ENCODE data around the gene HNRNPH1. TPM values are rescaled to one million over a fixed set of nuclear protein-coding genes. Genes with fewer than 3 reads are reported as not detected.

HNRNPH1 gene
- total RNA-seq, 1 donor from 2014 or later, result 258 TPM

DNA sequence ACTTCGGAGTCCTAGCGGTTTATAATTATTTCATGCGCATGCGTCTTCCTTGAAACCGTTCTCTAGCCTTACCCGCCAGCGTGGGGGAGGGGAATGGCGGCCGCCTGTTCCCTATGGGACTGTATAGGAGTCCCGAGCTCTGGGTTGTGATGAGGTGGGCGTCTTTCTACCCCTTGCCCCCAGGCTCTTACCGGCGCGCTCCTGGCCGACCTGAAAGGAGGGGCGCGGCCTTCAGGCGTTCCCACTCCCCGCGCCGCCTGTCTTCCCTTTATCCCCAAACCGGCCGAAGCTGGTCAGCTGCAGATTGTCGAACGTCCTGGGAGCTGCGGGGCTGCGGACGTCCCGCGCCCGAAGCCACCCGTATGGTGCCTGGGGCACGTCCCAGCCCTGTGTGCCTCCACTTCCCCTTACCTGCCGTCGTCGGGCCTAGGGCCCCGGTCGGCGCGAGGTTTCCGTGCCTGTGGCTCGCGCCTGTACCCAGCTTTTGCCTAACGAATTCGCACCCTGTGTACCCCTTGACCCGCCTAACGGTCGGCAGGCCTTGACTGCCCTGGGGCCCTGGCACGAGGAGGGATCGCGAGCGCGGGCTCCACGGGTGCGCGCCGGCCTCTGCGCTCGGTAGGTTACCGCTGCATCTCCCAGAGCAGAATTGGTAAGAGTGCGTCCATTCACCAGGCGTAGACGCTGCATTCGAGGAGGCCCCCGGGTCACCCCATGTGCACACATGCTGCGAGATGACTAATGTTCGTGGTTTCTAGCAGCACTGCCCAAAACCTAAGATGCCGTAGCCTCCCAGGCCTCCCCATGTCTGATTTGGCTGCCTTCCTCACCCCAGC, 653 bp upstream of the HNRNPH1 start:
- peak; percentile 90 for DNase-seq (ENCODE audit: low read depth)

DNA sequence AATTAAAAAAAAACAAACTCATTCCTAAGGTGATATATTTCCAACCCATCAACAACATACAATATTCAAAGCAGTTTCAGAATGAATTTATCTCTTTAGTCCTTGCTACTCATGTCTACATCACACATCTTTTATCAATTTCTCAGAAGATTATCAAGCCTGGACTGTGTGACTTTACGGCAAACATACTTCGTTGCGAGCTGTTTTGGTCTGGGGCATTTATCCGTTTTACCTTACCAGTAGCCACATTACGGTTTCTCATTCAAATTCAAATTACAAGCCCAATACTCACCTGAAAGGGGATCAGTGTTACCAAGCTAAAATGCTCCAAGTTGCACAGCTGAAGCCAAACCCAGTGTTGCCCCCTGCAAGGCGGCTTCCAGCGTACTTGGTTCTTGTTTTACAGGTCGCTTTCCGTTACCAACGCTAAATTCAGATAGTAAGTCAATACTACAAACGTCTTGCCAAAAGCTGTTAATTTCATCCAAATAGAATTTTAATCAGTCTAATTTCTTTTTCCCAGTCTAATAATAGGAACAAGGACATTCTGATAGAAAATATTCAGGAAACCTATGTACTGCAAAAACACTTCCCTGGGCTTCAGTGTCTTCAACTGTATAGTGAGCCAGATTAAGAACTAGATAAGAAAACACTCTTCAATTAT, 1.8 kb downstream of the HNRNPH1 start:
- no peak for DNase-seq (ENCODE audit: low read depth)

DNA sequence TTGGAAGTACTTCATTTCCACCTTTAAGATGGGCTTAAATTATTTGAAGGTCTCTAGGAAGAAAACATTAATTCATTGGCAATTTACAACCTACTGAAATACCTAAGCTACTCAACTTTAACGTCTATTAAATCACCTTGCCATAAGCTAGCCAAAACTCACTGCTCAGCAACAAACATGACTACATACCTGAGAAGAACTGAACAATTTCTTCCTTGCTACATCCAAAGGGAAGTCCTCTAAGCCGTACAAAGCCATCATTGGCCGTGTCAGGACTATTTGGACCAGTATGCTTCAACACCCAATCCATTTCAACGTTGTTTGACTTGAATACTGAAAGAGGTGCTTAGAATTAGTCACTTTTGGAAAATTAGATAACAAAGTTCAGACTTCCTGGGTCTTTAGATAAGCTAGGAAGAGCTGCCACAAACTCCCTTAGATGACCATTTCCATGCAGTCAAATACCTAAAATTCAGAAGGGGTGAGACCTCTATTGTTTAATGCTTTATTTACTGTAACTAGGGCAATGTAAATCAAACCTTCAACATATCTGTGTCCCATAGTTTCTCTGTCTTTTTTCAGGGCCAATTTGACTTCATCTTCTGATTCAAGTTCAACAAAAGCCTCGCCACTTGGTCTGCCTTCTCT, 2.6 kb downstream of the HNRNPH1 start:
- no peak for DNase-seq (ENCODE audit: low read depth)

DNA sequence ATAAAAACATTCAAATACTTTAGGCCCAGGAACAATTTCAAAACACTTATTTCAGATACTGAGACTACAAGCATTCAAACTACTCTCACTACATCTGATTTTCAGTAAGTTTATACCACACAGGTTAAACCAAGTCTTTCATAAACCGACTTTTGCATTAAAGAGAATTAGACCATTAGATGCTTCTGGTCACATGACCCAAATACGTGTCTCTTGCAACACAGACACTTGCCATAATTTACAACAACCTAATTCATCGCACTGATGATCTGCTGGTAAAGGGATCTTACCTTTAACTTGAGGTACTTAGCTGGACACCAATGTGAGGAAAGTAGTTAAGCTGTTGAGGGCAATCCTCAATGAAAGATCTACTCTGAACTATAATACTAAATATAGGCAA, 3.2 kb downstream of the HNRNPH1 start:
- DNase-seq (ENCODE audit: low read depth), result no peak

DNA sequence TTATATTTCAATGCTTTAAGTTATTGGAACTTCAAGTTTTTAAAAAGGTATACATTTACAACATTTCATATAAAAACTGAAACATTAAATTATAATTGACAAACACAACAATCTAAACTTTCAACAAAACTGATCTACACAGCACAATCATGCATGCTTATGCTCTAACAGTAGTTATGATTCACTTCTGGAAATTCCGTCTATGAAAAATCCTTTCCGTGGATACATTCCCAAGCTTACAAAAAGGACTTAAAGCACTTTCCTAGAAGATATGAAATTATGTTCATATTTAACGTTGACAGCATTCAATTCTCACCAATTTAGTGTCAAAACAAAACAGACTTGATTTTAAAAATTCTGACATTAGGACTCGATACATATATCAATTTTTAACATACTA, 3.7 kb downstream of the HNRNPH1 start:
- no peak for DNase-seq (ENCODE audit: low read depth)

DNA sequence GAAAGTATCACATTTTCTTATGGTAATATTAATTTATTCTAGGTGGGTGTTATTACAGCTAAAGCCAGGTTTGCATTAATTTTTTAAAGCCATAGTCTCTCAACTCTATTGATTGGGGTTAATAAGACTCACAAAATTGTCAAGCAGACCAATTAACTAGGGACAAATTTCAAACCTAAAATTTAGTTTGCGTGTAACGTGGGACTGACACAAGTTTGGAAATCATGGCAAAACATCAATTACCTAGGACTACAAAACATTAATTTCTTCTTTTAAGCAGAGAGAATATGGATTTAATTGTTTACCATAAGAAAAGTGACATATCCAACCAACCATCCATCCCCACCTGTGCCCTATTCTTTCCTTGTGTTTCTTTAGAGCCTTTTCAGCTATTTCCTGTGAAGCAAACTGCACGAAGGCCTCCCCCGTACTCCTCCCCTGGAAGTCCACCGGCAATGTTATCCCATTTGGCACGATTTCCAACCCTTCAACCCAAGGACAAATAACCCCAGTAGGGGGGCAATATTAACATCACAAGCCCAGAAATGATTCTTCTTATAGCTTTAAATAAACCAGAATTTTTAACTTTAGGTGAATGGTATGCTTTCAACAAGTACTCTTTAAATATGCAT, 4.4 kb downstream of the HNRNPH1 start:
- no peak for DNase-seq (ENCODE audit: low read depth)

DNA sequence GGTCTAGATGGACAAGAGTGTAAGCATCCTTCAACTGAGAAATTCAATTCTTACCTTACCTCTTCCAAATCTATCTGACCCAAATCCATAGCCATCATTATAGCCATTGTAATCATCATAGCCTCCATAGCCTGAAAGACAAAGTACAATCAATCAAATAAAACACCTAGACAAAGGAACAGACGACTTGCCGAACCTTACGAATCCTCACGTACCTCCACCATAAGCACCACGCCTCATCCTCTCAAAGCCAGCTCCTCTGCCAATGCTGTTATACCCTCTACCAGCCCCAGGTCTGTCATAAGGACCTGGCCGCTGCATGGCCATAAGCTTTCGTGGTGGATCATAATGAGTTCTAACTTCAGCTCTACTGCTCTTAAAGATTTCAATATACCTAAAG, 5.5 kb downstream of the HNRNPH1 start:
- no peak for DNase-seq (ENCODE audit: low read depth)

DNA sequence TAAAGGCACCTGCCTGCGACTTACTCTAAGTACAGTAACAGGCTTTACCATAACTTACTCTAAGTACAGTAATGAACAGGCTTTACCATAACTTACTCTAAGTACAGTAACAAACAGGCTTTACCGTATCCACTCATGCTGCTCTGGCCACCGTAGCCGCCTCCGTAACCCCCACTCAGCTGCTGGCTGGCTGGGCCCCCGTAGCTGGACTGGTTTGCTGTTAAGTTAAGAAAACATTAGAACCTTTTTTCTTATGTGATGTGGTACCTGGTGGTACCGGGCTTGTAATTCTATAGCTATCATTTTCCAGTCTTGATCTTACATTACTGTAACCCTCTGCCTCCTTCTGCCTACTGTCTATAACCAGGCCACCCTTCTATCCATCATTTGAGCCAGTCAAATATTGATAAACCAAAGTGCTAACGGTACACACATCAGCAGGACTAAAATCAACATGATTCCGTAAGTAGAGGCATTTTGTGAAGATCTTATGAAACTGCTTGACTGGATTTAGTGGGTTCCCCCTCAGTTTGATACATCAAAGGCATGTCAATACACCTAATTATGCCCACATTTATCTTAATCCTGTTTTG, 7.4 kb downstream of the HNRNPH1 start:
- DNase-seq (ENCODE audit: low read depth), result no peak

DNA sequence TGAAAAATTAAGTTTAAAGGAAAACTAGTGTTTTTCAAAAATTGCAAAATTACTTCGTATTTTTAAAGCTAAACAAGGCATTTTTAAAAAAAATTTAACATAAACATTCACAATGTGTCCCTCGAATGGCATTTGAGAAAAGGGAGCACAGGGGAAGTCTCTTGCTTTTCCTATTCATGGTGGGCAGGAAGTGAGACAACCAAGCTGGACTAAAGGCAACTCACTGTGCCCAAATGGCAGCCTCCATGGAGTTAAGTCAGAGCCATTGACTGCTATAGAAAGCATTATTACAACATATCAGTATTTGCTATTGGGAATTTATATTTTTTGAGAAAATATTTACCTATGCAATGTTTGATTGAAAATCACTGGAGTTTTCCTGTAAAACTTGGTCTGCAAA, 8.3 kb downstream of the HNRNPH1 start:
- DNase-seq (ENCODE audit: low read depth), result no peak

DNA sequence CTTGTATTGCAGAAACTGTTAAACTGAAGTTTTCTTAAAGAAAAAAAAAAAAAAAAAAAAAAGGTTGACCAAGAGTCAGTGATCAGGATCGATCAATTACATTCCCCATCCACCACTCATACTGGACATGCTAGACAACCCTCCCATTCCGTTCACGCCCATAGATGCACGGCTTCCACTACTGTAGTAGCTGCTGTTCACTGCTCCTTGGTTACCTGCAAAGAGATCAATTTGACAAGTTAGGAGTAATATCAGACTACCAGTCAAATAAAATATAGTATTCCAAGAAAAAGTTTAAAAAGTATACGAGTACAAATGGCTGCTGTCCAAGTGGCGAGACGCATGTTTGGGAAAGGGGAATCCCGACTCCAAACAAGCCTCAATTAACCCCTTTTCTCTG, 8.7 kb downstream of the HNRNPH1 start:
- no peak for DNase-seq (ENCODE audit: low read depth)

DNA sequence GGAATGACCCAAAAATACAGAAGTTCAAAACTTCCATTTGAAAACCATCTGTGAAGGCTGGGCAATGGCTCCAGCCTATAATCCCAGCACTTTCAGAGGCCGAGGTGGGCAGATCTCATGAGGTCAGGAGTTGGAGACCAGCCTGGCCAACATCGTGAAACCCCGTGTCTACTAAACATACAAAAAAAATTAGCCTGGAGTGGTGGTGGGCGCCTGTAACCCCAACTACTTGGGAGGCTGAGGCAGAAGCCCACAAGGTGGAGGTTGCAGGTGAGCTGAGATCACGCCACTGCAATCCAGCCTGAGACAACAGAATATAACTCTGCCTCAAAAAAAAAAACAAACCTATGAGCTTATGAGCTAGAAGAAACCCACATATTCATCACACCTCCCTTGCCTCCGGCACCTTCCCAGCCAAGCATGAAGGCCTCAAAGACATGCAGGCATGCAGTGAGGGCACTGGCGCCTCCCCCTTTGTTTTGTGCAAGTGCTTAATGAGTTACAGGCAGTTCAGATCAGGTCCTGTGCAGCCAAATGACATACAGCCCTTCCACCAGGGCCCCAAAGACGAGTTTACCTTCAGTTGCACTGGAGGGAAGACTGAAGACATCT, 9.9 kb downstream of the HNRNPH1 start:
- no peak for DNase-seq (ENCODE audit: low read depth)

DNA sequence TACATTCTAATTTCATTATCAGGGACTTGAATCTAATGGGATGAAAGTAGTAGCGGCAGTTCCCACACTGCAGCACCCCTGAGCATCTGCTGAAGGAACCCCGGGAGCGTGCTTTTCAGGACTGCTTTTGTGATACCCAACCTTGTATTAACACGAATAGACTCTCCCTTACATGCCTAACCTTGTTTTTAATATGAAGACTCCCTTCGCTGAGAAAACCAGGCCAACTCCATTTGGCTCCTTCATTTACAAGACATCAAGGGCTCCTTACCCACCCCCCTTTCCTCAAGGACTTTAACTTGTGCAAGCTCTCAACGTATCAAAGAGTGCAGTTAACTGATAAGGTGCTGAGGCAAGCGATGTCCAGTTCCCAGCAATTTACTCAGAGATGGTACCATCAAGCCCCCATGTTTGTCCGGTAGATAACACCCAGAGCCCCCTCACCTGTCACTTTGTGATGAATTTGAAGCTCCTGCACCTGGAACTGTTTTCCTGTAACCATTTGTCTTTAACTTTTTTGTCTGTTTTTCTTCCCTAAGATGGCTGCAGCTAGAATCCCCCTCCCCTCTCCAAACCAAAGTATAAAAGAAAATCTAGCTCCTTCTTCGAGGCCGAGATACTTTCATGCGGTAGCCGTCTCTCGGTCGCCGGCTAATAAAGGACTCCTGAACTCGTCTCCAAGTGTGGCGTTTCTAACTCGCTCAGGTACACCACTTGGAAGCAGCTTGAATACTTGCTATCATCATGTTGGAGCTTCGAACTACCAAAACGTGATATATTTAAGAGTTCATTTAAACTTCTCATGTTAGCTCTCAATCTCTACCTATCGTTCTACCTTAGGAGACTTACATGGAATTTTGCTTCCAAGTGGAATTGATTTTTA, 10.7 kb downstream of the HNRNPH1 start:
- no peak for DNase-seq (ENCODE audit: low read depth)

DNA sequence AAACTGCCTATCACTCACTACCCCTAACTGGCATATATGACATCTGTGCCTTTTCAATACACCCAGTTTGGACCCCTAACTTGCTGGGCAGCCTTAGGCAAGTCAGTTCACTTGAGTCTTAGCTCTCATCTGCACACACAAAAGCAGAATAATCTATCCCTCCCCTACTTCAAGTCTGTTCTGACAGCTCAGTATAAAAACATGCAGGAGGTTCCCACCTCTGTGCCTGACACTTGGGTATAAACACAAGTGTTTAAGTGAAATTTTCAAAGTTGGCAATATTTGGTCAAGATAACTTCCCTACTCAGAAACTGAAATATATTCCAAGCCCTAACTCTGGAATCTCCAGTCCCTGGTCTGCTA, 12.6 kb downstream of the HNRNPH1 start:
- DNase-seq (ENCODE audit: low read depth), result no peak

DNA sequence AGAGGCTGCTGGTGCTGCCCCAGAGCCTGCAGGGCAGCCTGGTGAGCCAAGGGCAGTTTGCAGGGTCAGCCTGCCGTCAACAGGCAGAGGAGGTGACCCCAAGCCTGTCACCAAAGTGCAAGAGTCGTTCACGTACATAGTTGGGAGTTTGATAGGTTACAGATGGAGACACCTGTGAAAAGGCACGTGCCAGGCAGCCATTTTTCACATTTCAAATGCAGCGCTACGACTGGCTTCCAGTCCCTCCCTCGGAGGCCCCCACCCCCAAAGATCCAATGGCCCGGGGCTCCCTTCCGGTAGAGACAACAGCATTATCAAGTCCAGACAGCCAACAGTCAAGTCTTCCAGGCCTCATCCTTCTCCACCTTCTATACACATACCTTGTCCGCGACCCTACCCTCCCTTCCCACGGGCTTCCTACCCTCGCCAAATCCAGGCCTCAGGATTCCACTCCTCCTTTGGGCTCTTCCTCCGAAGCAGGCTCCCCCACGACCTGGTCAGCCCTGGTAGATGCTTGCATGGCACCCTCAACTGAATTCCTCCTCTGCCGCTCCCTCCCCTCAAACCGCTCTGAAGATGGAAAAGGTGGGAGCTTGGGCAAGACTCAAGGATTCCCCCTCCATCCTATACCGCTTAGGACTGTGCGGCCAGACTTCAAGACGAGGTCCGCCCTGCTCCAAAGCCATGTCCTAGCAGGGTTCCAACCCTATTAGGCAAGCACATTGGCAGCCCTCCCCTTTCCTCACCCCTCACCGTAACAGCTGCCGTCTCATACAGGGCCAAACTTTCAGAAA, 13.2 kb downstream of the HNRNPH1 start:
- DNase-seq (ENCODE audit: low read depth), result no peak

DNA sequence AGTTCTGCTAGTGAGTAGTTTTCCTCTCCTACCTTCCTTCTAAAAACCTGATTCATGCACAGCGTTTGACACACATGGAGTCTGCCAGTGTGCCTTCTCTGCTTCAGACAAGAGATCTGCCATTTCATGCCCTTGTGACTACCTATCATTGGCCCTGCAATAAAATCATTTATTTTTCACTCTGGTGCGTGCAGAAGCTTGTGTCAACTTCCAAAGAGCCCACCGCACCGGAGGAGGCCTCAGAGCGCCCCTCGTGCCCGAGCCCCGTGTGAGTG, 13.7 kb downstream of the HNRNPH1 start:
- DNase-seq (ENCODE audit: low read depth), result no peak

DNA sequence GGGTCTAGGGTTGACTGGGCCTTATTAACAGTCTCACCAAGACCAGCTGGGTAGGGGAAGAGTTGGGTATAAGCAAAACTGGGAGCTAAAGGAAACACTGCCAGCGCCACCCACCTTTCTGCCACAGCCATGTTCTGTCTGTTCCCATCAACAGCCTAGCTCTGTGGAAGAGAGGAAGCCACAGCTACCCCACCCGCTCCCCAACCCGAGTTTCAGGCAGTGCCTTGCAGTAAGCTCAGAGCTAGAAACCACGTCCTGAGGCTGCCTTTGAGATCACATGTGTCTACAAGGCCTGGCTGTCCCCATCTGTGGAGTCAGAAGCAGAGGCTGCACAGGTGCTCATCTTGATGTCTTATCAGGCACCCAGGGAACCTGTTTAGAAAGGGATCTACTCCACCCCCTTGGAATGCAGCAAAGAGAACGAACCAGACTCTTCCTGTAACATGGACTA, 15.3 kb downstream of the HNRNPH1 start:
- DNase-seq (ENCODE audit: low read depth), result peak; percentile 67

DNA sequence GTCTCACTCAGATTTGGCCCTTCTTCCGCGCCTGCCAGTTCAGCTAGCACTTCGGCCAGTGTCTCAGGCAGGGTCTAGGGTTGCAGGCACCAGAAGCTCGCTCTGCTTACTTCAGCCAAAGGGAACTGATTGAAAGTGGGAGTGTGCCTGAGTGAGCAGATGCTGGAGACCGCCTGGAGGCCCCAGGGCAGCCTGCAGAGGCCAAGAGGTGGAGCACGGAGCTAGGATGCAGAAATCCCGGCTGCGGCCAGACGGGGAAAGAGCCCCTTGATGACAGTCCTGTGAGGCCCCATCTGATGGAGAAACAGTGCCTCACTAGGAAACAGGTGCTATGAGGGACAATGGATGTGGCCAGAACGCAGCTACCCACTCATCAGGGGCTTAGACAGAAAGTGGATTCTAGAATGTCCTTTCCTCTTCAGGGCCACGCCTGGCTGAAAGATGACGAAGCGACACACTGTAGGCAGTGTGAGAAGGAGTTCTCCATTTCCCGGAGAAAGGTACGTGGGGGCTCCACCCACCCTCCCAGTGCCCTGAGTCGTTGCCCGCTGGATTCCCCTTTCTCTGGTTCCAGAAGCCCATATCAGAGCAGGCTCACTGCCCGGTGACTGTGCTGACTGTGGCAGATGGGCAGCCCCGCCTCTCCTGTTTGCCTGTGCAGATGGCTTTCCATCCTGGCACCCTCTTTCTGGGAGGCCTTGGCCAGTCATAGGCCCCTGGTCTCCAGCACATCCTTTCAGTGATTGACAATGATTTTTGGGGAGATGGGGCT, 16.1 kb downstream of the HNRNPH1 start:
- peak; percentile 61 for DNase-seq (ENCODE audit: low read depth)

DNA sequence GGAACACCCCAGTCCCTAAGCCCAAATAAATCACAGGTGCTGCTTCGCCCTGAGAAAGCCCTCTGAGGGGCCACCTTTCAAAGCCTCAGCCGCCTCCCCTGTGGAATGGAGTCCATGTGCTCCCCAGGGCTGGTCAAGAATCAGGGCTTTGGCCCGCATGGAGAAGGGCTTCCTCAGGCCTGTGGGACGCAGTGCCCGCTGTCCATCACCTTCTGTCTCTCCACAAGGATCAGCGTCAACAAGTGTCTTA, 16.6 kb downstream of the HNRNPH1 start:
- DNase-seq (ENCODE audit: low read depth), result no peak

All from myocyte (in vitro differentiated cells).